HL-60 (cell line): Measurements from ENCODE around the gene PSMA7.

Experiments used
- GABPA ChIP-seq: IDR thresholded peaks from 2 replicates; pipeline ENCODE4 v1.6.1; 2012; ENCODE audit warnings: low read depth
- SPI1 ChIP-seq: IDR thresholded peaks from 2 replicates; pipeline ENCODE4 v1.6.1; 2012; ENCODE audit warnings: low read depth, mild to moderate bottlenecking, borderline replicate concordance
- TF ChIP-seq, protein P1 (sequence below): IDR thresholded peaks from one replicate; pipeline ENCODE4 v1.5.1; 2011; ENCODE audit warnings: low read length, control low read depth, inconsistent platforms; ENCODE audit not compliant: insufficient read depth
- TF ChIP-seq, protein P2 (sequence below): IDR thresholded peaks from 2 replicates; pipeline ENCODE4 v1.6.1; 2012; ENCODE audit warnings: low read depth; ENCODE audit not compliant: insufficient replicate concordance

DNA sequence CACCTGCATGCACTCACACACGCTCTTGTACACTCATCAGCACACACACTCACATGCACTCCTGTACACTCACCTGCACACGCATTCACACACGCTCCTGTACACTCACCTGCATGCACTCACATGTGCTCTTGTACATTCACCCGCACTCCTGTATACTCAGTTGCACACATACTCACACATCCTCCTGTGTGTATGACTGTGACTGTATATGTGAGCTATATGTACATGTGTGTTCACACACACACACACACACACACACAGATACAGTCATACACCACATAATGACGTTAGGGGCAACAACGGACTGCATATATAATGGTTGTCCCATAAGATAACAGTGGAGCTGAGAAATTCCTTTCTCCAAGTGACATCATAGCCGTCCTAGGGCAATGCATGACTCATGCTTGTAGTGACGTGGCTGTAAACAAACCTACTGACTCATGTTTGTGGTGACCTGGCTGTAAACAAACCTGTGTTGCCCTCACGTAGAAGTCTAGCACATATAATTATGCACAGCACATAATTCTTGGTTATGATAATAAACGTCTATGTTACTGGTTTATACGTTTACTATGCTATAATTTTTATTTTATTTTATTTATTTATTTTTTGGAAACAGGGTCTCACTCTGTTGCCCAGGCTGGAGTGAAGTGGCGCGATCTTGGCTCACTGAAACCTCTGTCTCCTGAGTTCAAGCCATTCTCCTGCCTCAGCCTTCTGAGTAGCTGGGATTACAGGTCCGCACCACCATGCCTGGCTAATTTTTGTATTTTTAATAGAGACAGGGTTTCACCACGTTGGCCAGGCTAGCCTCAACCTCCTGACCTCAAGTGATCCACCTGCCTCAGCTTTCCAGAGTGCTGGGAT lies 54.7 kb downstream of the PSMA7 start:
- TF ChIP-seq GABPA, result no peak
- TF ChIP-seq, protein P1, sequence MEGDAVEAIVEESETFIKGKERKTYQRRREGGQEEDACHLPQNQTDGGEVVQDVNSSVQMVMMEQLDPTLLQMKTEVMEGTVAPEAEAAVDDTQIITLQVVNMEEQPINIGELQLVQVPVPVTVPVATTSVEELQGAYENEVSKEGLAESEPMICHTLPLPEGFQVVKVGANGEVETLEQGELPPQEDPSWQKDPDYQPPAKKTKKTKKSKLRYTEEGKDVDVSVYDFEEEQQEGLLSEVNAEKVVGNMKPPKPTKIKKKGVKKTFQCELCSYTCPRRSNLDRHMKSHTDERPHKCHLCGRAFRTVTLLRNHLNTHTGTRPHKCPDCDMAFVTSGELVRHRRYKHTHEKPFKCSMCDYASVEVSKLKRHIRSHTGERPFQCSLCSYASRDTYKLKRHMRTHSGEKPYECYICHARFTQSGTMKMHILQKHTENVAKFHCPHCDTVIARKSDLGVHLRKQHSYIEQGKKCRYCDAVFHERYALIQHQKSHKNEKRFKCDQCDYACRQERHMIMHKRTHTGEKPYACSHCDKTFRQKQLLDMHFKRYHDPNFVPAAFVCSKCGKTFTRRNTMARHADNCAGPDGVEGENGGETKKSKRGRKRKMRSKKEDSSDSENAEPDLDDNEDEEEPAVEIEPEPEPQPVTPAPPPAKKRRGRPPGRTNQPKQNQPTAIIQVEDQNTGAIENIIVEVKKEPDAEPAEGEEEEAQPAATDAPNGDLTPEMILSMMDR, result no peak
- no peak for TF ChIP-seq SPI1
- TF ChIP-seq, protein P2, sequence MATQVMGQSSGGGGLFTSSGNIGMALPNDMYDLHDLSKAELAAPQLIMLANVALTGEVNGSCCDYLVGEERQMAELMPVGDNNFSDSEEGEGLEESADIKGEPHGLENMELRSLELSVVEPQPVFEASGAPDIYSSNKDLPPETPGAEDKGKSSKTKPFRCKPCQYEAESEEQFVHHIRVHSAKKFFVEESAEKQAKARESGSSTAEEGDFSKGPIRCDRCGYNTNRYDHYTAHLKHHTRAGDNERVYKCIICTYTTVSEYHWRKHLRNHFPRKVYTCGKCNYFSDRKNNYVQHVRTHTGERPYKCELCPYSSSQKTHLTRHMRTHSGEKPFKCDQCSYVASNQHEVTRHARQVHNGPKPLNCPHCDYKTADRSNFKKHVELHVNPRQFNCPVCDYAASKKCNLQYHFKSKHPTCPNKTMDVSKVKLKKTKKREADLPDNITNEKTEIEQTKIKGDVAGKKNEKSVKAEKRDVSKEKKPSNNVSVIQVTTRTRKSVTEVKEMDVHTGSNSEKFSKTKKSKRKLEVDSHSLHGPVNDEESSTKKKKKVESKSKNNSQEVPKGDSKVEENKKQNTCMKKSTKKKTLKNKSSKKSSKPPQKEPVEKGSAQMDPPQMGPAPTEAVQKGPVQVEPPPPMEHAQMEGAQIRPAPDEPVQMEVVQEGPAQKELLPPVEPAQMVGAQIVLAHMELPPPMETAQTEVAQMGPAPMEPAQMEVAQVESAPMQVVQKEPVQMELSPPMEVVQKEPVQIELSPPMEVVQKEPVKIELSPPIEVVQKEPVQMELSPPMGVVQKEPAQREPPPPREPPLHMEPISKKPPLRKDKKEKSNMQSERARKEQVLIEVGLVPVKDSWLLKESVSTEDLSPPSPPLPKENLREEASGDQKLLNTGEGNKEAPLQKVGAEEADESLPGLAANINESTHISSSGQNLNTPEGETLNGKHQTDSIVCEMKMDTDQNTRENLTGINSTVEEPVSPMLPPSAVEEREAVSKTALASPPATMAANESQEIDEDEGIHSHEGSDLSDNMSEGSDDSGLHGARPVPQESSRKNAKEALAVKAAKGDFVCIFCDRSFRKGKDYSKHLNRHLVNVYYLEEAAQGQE, result no peak
